Liver (tissue), 9 donors: ENCODE results near the gene TCF7L2. TPM values are rescaled to one million over a fixed set of nuclear protein-coding genes. Genes with fewer than 3 reads are reported as not detected.
A peak's percentile ranks its signal among the peaks of the same experiment; 100 is the strongest.

Source experiments
- DNase-seq: peaks from one replicate; pipeline ENCODE4 v3.0.0-alpha.2; 2017; ENCODE audit warnings: low spot score
- H3K27ac ChIP-seq, 2 donors: one replicate each; pipeline ENCODE4 v1.7.0; 2013; ENCODE audit warnings: inconsistent platforms in 2 of 2, low read length in 2 of 2, control low read depth in 1 of 2, low read depth in 1 of 2, mild to moderate bottlenecking in 1 of 2
- H3K27me3 ChIP-seq, 4 donors: one replicate each; pipeline versions ENCODE4 v1.6.1 to v1.7.0; 2013; ENCODE audit warnings: low read length in 3 of 4, inconsistent platforms in 1 of 4, mild to moderate bottlenecking in 1 of 4, moderate library complexity in 1 of 4; ENCODE audit not compliant: control insufficient read depth in 4 of 4, insufficient read depth in 4 of 4
- H3K36me3 ChIP-seq, 4 donors: one replicate each; pipeline versions ENCODE4 v1.6.1 to v1.7.0; 2013; ENCODE audit warnings: low read length in 3 of 4, mild to moderate bottlenecking in 3 of 4, low read depth in 1 of 4, moderate library complexity in 1 of 4; ENCODE audit not compliant: control insufficient read depth in 4 of 4, insufficient read depth in 3 of 4
- H3K4me1 ChIP-seq, 4 donors: one replicate each; pipeline versions ENCODE4 v1.6.1 to v1.7.0; 2013; ENCODE audit warnings: low read length in 3 of 4, mild to moderate bottlenecking in 3 of 4, moderate library complexity in 1 of 4; ENCODE audit not compliant: control insufficient read depth in 4 of 4, insufficient read depth in 4 of 4
- H3K4me3 ChIP-seq, 3 donors: one replicate each; pipeline versions ENCODE4 v1.6.1 to v1.7.0; 2013; ENCODE audit warnings: low read length in 3 of 3, control low read depth in 1 of 3, low read depth in 1 of 3, mild to moderate bottlenecking in 1 of 3
- H3K9ac ChIP-seq, 2 donors: one replicate each; pipeline ENCODE4 v1.7.0; 2013; ENCODE audit warnings: low read length in 2 of 2, mild to moderate bottlenecking in 2 of 2, moderate library complexity in 2 of 2, control low read depth in 1 of 2, low read depth in 1 of 2
- H3K9me3 ChIP-seq, 4 donors: one replicate each; pipeline versions ENCODE4 v1.6.1 to v1.7.0; 2013; ENCODE audit warnings: low read length in 3 of 4; ENCODE audit not compliant: control insufficient read depth in 4 of 4
- EGR1 ChIP-seq, 2 donors: IDR thresholded peaks; 2 replicates each; pipeline ENCODE4 v1.6.1; 2016 to 2018; ENCODE audit warnings: antibody characterized with exemption in 2 of 2, low read depth in 2 of 2
- FOXA1 ChIP-seq: IDR thresholded peaks from 2 replicates; pipeline ENCODE4 v1.6.1; 2016; ENCODE audit warnings: antibody characterized with exemption
- FOXA2 ChIP-seq: IDR thresholded peaks from 2 replicates; pipeline ENCODE4 v1.6.1; 2016; ENCODE audit warnings: antibody characterized with exemption
- GABPA ChIP-seq, 2 donors: IDR thresholded peaks in 1 of 2; conservative IDR thresholded peaks in 1 of 2; 2 replicates each; pipeline ENCODE4 v1.6.1; 2016; ENCODE audit warnings: antibody characterized with exemption in 2 of 2, mild to moderate bottlenecking in 1 of 2, moderate library complexity in 1 of 2
- HNF4A ChIP-seq, 2 donors: conservative IDR thresholded peaks; 2 replicates each; pipeline ENCODE4 v1.6.1; 2016; ENCODE audit warnings: antibody characterized with exemption in 2 of 2, mild to moderate bottlenecking in 2 of 2
- HNF4G ChIP-seq: IDR thresholded peaks from 2 replicates; pipeline ENCODE4 v1.6.1; 2016; ENCODE audit warnings: antibody characterized with exemption
- JUND ChIP-seq, 2 donors: IDR thresholded peaks; 2 replicates each; pipeline ENCODE4 v1.6.1; 2016; ENCODE audit warnings: antibody characterized with exemption in 2 of 2
- NR2F2 ChIP-seq: IDR thresholded peaks from 2 replicates; pipeline ENCODE4 v1.6.1; 2016; ENCODE audit warnings: antibody characterized with exemption
- RAD21 ChIP-seq, 2 donors: IDR thresholded peaks; 2 replicates each; pipeline ENCODE4 v1.6.1; 2016; ENCODE audit warnings: antibody characterized with exemption in 2 of 2, mild to moderate bottlenecking in 2 of 2
- RXRA ChIP-seq, 2 donors: IDR thresholded peaks; 2 replicates each; pipeline ENCODE4 v1.6.1; 2017 to 2018; ENCODE audit warnings: antibody characterized with exemption in 2 of 2, mild to moderate bottlenecking in 1 of 2
- SP1 ChIP-seq: IDR thresholded peaks from 2 replicates; pipeline ENCODE4 v1.6.1; 2018; ENCODE audit warnings: antibody characterized with exemption, mild to moderate bottlenecking
- YY1 ChIP-seq: IDR thresholded peaks from 2 replicates; pipeline ENCODE4 v1.6.1; 2016; ENCODE audit warnings: antibody characterized with exemption, mild to moderate bottlenecking
- WGBS: extraction: QIAGEN DNeasy Blood & Tissue Kit; methylation state at CpG from one replicate; pipeline ENCODE4 v1.1.7; 2013; 5-methylcytosine and 5-hydroxymethylcytosine counted together
- polyA plus RNA-seq, 2 donors: library from polyadenylated mRNA; stranded (reverse) in 1 of 2; unstranded in 1 of 2; fragments of 200-250 nt in 1 of 2; fragments of >200 nt in 1 of 2; fragmentation: Nextera tagmentation in 1 of 2; extraction: Ambion mirVana in 1 of 2; gene quantifications; one replicate each; pipeline versions ENCODE4 v1.2.1 to v1.2.3, GENCODE V29; 2013 to 2015
- total RNA-seq, 2 donors: library from RNA; depleted of rRNA; stranded (reverse); fragments of >200 nt; gene quantifications; one replicate each; pipeline ENCODE4 v1.2.3, GENCODE V29; 2014
- TF ChIP-seq, protein P1 (sequence below): IDR thresholded peaks from 2 replicates; pipeline ENCODE4 v1.6.1; 2016; ENCODE audit warnings: antibody characterized with exemption
- TF ChIP-seq, protein P2 (sequence below): IDR thresholded peaks from 2 replicates; pipeline ENCODE4 v1.6.1; 2016; ENCODE audit warnings: antibody characterized with exemption, mild to moderate bottlenecking
- TF ChIP-seq, protein P3 (sequence below): IDR thresholded peaks from 2 replicates; pipeline ENCODE4 v1.6.1; 2016; ENCODE audit warnings: antibody characterized with exemption
- TF ChIP-seq, protein P4 (sequence below): IDR thresholded peaks from 2 replicates; pipeline ENCODE4 v1.6.1; 2016; ENCODE audit warnings: antibody characterized with exemption
- TF ChIP-seq, protein P5 (sequence below): fragments of 150-350 bp; IDR thresholded peaks from 2 replicates; pipeline ENCODE4 v1.5.1; 2017; ENCODE audit warnings: improper control_type of control experiment, low read depth, low read length; ENCODE audit not compliant: missing input control
- donor health status: healthy.
- donor health status: healthy.
- donor health status: healthy.
- donor health status: healthy.
- donor health status: healthy.

Gene TCF7L2
- total and polyA plus RNA-seq, 4 donors, result 4.9 to 18.0 (median 8.3) TPM

DNA sequence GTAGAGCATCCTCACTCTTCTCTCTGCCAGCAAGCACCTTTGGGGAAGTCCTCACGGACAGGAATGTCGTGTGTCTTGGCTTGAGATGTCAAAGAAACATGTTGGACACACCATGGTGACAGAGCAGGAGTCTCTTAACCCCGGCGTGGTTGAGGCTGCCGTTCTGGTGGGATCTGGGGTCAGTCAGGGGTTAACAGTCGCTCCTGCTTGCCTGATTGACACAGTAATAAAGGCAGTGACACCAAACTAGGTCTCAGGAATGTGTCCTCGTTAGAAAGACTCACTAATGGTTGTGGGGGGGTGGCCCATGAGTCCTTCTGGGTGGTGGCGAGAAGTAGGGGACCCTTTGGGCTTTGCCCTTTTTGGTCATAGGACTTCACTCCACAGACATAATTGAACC is 69.0 kb downstream of the TCF7L2 start:
- H3K9ac ChIP-seq, result peak overlapping the region in 1 of 2 donors; percentile 33

DNA sequence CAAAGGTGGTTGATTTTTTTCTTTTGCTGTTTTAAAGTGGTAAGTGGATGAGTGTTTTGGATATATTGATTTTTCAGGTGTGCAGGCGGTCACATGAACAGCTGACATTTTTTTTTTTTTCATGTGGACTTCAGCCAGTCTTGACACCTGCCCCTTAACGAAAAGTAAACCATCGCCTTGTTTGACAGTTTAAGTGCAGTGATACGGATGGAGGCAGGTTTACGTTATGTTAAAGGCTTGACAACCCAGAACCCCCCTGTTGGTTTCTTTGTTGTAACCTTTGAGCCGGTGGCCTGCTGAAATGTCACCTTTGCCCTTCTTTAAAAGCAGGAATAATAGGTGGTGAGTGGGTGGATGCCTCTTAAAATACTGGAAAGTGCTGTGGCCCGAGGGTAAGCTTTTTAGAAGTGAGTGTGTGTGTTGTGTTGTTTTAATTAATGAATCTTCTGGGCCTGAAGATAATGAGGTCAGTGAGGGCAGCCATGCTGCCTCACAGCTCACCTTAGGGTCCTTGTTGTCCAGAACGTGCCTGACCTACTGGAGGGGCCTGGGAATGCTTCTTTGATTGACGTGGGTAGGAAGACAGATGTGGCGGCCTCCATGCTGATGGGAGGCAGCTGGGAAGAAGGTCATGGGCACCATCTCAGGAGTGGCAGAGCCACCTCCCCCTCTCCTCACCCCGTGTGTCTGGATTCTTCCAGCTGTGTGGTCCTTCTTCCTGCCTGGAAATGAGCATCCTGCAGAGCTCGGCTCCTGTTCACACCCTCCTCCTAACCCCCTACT is 69.8 kb downstream of the TCF7L2 start:
- H3K36me3 ChIP-seq, result no peaks in the 10 kb centered on the region
- H3K27ac ChIP-seq, result peak overlapping the region; percentile 74 to 97
- H3K4me1 ChIP-seq, result peaks cover 19 to 60% (median 50%) of the 10 kb centered on the region in 4 donors
- H3K9me3 ChIP-seq, result no peaks in the 10 kb centered on the region
- H3K4me3 ChIP-seq, result no peak overlapping the region
- TF ChIP-seq YY1 (peak; percentile 69), HNF4G (peak; percentile 51), HNF4A (conservative IDR thresholded peaks at IDR 0.05) (peak; percentile 81 to 86), SP1 (peak; percentile 77), RAD21 (IDR thresholded peaks at IDR 0.05) (peak; percentile 30 to 39), JUND (IDR thresholded peaks at IDR 0.05) (peak in 1 of 2 donors; percentile 49), FOXA1 (no peak), NR2F2 (peak; percentile 29), EGR1 (IDR thresholded peaks at IDR 0.05; ENCODE audit: low read depth in 2 of 2) (peak; percentile 85 to 91), RXRA (IDR thresholded peaks at IDR 0.05) (peak; percentile 56 to 84), GABPA (IDR thresholded peaks at IDR 0.05 in 1 of 2, conservative IDR thresholded peaks at IDR 0.05 in 1 of 2) (no peak), FOXA2 (no peak)
- TF ChIP-seq, protein P1, sequence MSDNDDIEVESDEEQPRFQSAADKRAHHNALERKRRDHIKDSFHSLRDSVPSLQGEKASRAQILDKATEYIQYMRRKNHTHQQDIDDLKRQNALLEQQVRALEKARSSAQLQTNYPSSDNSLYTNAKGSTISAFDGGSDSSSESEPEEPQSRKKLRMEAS, result peak; percentile 41
- TF ChIP-seq, protein P2, sequence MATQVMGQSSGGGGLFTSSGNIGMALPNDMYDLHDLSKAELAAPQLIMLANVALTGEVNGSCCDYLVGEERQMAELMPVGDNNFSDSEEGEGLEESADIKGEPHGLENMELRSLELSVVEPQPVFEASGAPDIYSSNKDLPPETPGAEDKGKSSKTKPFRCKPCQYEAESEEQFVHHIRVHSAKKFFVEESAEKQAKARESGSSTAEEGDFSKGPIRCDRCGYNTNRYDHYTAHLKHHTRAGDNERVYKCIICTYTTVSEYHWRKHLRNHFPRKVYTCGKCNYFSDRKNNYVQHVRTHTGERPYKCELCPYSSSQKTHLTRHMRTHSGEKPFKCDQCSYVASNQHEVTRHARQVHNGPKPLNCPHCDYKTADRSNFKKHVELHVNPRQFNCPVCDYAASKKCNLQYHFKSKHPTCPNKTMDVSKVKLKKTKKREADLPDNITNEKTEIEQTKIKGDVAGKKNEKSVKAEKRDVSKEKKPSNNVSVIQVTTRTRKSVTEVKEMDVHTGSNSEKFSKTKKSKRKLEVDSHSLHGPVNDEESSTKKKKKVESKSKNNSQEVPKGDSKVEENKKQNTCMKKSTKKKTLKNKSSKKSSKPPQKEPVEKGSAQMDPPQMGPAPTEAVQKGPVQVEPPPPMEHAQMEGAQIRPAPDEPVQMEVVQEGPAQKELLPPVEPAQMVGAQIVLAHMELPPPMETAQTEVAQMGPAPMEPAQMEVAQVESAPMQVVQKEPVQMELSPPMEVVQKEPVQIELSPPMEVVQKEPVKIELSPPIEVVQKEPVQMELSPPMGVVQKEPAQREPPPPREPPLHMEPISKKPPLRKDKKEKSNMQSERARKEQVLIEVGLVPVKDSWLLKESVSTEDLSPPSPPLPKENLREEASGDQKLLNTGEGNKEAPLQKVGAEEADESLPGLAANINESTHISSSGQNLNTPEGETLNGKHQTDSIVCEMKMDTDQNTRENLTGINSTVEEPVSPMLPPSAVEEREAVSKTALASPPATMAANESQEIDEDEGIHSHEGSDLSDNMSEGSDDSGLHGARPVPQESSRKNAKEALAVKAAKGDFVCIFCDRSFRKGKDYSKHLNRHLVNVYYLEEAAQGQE, result no peak
- TF ChIP-seq, protein P3, sequence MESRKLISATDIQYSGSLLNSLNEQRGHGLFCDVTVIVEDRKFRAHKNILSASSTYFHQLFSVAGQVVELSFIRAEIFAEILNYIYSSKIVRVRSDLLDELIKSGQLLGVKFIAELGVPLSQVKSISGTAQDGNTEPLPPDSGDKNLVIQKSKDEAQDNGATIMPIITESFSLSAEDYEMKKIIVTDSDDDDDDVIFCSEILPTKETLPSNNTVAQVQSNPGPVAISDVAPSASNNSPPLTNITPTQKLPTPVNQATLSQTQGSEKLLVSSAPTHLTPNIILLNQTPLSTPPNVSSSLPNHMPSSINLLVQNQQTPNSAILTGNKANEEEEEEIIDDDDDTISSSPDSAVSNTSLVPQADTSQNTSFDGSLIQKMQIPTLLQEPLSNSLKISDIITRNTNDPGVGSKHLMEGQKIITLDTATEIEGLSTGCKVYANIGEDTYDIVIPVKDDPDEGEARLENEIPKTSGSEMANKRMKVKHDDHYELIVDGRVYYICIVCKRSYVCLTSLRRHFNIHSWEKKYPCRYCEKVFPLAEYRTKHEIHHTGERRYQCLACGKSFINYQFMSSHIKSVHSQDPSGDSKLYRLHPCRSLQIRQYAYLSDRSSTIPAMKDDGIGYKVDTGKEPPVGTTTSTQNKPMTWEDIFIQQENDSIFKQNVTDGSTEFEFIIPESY, result no peak
- TF ChIP-seq, protein P4, sequence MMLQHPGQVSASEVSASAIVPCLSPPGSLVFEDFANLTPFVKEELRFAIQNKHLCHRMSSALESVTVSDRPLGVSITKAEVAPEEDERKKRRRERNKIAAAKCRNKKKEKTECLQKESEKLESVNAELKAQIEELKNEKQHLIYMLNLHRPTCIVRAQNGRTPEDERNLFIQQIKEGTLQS, result no peak
- WGBS, result 35% methylated on average over 12 of the region's 12 CpGs
- no peak for DNase-seq
- no peaks in the 10 kb centered on the region for H3K27me3 ChIP-seq
- no peak overlapping the region for H3K9ac ChIP-seq

More for the DNA sequence above, 69.0 kb downstream of the TCF7L2 start:
- DNase-seq, result no peak
- H3K4me3 ChIP-seq, result no peak overlapping the region
- H3K36me3 ChIP-seq, result no peaks in the 10 kb centered on the region
- H3K27ac ChIP-seq, result peak overlapping the region; percentile 74 to 97
- 67% methylated on average over 8 of the region's 8 CpGs for WGBS
- TF ChIP-seq GABPA (IDR thresholded peaks at IDR 0.05 in 1 of 2, conservative IDR thresholded peaks at IDR 0.05 in 1 of 2) (no peak), HNF4A (conservative IDR thresholded peaks at IDR 0.05) (no peak), SP1 (no peak), HNF4G (no peak), RAD21 (IDR thresholded peaks at IDR 0.05) (no peak), JUND (IDR thresholded peaks at IDR 0.05) (no peak)
- TF ChIP-seq, protein P3, result no peak
- TF ChIP-seq, protein P5, sequence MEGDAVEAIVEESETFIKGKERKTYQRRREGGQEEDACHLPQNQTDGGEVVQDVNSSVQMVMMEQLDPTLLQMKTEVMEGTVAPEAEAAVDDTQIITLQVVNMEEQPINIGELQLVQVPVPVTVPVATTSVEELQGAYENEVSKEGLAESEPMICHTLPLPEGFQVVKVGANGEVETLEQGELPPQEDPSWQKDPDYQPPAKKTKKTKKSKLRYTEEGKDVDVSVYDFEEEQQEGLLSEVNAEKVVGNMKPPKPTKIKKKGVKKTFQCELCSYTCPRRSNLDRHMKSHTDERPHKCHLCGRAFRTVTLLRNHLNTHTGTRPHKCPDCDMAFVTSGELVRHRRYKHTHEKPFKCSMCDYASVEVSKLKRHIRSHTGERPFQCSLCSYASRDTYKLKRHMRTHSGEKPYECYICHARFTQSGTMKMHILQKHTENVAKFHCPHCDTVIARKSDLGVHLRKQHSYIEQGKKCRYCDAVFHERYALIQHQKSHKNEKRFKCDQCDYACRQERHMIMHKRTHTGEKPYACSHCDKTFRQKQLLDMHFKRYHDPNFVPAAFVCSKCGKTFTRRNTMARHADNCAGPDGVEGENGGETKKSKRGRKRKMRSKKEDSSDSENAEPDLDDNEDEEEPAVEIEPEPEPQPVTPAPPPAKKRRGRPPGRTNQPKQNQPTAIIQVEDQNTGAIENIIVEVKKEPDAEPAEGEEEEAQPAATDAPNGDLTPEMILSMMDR, result no peak
- peaks cover 19 to 60% (median 50%) of the 10 kb centered on the region in 4 donors for H3K4me1 ChIP-seq
- H3K9me3 ChIP-seq, result no peaks in the 10 kb centered on the region
- H3K27me3 ChIP-seq, result no peaks in the 10 kb centered on the region
